Measurements from ENCODE around the gene KCNIP4.

Gene KCNIP4

GRCh38 chr4:21752616-21753015, 196.0 kb downstream of the KCNIP4 start:
- no peak for DNase-seq (ENCODE audit: low read depth, low spot score)
- Histone ChIP-seq H3K4me3 (ENCODE audit: insufficient read length, low read depth) (no peak overlapping the region), H3K9me3 (ENCODE audit: insufficient read depth, low read length) (no peaks in the 10 kb centered on the region), H3K36me3 (ENCODE audit: insufficient read depth, insufficient read length, low read length) (no peaks in the 10 kb centered on the region), H3K4me1 (ENCODE audit: insufficient read depth, insufficient read length) (no peaks in the 10 kb centered on the region), H3K27me3 (ENCODE audit: insufficient read depth, insufficient read length) (no peaks in the 10 kb centered on the region), H3K9ac (ENCODE audit: insufficient read length, low read depth) (no peak overlapping the region)
- TF ChIP-seq SUZ12 (IDR thresholded peaks at IDR 0.05; ENCODE audit: extremely low read depth, insufficient read depth, insufficient read length) (no peak), YY1 (IDR thresholded peaks at IDR 0.05; ENCODE audit: insufficient read depth, insufficient read length) (no peak), ZNF274 (IDR thresholded peaks at IDR 0.05; ENCODE audit: low read depth, low read length) (no peak)

- H3K4me1 ChIP-seq (ENCODE audit: insufficient read depth, insufficient read length): no peaks in the 10 kb centered on the region
- no peaks in the 10 kb centered on the region for H3K27me3 ChIP-seq (ENCODE audit: insufficient read depth, insufficient read length)
- no peaks in the 10 kb centered on the region for H3K36me3 ChIP-seq (ENCODE audit: insufficient read depth, insufficient read length, low read length)
- no peaks in the 10 kb centered on the region for H3K9me3 ChIP-seq (ENCODE audit: insufficient read depth, low read length)
- TF ChIP-seq ZNF274 (IDR thresholded peaks at IDR 0.05; ENCODE audit: low read depth, low read length) (no peak), YY1 (IDR thresholded peaks at IDR 0.05; ENCODE audit: insufficient read depth, insufficient read length) (no peak), SUZ12 (IDR thresholded peaks at IDR 0.05; ENCODE audit: extremely low read depth, insufficient read depth, insufficient read length) (no peak)
- H3K9ac ChIP-seq (ENCODE audit: insufficient read length, low read depth): no peak overlapping the region
- no peak for DNase-seq (ENCODE audit: low read depth, low spot score)
- H3K4me3 ChIP-seq (ENCODE audit: insufficient read length, low read depth): no peak overlapping the region
Observed at GRCh38 chr4:21749924-21750323, 198.6 kb downstream of the KCNIP4 start.

- DNase-seq (ENCODE audit: low read depth, low spot score): no peak
- no peak overlapping the region for H3K9ac ChIP-seq (ENCODE audit: insufficient read length, low read depth)
- no peaks in the 10 kb centered on the region for H3K36me3 ChIP-seq (ENCODE audit: insufficient read depth, insufficient read length, low read length)
- H3K27me3 ChIP-seq (ENCODE audit: insufficient read depth, insufficient read length): no peaks in the 10 kb centered on the region
- H3K4me1 ChIP-seq (ENCODE audit: insufficient read depth, insufficient read length): no peaks in the 10 kb centered on the region
- H3K4me3 ChIP-seq (ENCODE audit: insufficient read length, low read depth): no peak overlapping the region
- H3K9me3 ChIP-seq (ENCODE audit: insufficient read depth, low read length): no peaks in the 10 kb centered on the region
- TF ChIP-seq SUZ12 (IDR thresholded peaks at IDR 0.05; ENCODE audit: extremely low read depth, insufficient read depth, insufficient read length) (no peak), ZNF274 (IDR thresholded peaks at IDR 0.05; ENCODE audit: low read depth, low read length) (no peak), YY1 (IDR thresholded peaks at IDR 0.05; ENCODE audit: insufficient read depth, insufficient read length) (no peak)
Observed at GRCh38 chr4:21749412-21749811, 199.2 kb downstream of the KCNIP4 start.

- Histone ChIP-seq H3K36me3 (ENCODE audit: insufficient read depth, insufficient read length, low read length) (no peaks in the 10 kb centered on the region), H3K9ac (ENCODE audit: insufficient read length, low read depth) (no peak overlapping the region), H3K4me1 (ENCODE audit: insufficient read depth, insufficient read length) (no peaks in the 10 kb centered on the region), H3K4me3 (ENCODE audit: insufficient read length, low read depth) (no peak overlapping the region), H3K27me3 (ENCODE audit: insufficient read depth, insufficient read length) (no peaks in the 10 kb centered on the region), H3K9me3 (ENCODE audit: insufficient read depth, low read length) (no peaks in the 10 kb centered on the region)
- DNase-seq (ENCODE audit: low read depth, low spot score): no peak
- TF ChIP-seq ZNF274 (IDR thresholded peaks at IDR 0.05; ENCODE audit: low read depth, low read length): no peak
- TF ChIP-seq SUZ12 (IDR thresholded peaks at IDR 0.05; ENCODE audit: extremely low read depth, insufficient read depth, insufficient read length): no peak
- no peak for TF ChIP-seq YY1 (IDR thresholded peaks at IDR 0.05; ENCODE audit: insufficient read depth, insufficient read length)
Observed at GRCh38 chr4:21744046-21744445, 204.5 kb downstream of the KCNIP4 start.

GRCh38 chr4:21742326-21742725, 206.2 kb downstream of the KCNIP4 start:
- TF ChIP-seq SUZ12 (IDR thresholded peaks at IDR 0.05; ENCODE audit: extremely low read depth, insufficient read depth, insufficient read length) (no peak), ZNF274 (IDR thresholded peaks at IDR 0.05; ENCODE audit: low read depth, low read length) (no peak), YY1 (IDR thresholded peaks at IDR 0.05; ENCODE audit: insufficient read depth, insufficient read length) (no peak)
- no peaks in the 10 kb centered on the region for H3K36me3 ChIP-seq (ENCODE audit: insufficient read depth, insufficient read length, low read length)
- H3K27me3 ChIP-seq (ENCODE audit: insufficient read depth, insufficient read length): no peaks in the 10 kb centered on the region
- no peak overlapping the region for H3K4me3 ChIP-seq (ENCODE audit: insufficient read length, low read depth)
- no peak for DNase-seq (ENCODE audit: low read depth, low spot score)
- H3K9ac ChIP-seq (ENCODE audit: insufficient read length, low read depth): no peak overlapping the region
- no peaks in the 10 kb centered on the region for H3K4me1 ChIP-seq (ENCODE audit: insufficient read depth, insufficient read length)
- H3K9me3 ChIP-seq (ENCODE audit: insufficient read depth, low read length): no peaks in the 10 kb centered on the region

- Histone ChIP-seq H3K36me3 (ENCODE audit: insufficient read depth, insufficient read length, low read length) (no peaks in the 10 kb centered on the region), H3K4me3 (ENCODE audit: insufficient read length, low read depth) (no peak overlapping the region), H3K9me3 (ENCODE audit: insufficient read depth, low read length) (no peaks in the 10 kb centered on the region), H3K4me1 (ENCODE audit: insufficient read depth, insufficient read length) (no peaks in the 10 kb centered on the region), H3K9ac (ENCODE audit: insufficient read length, low read depth) (no peak overlapping the region), H3K27me3 (ENCODE audit: insufficient read depth, insufficient read length) (no peaks in the 10 kb centered on the region)
- TF ChIP-seq YY1 (IDR thresholded peaks at IDR 0.05; ENCODE audit: insufficient read depth, insufficient read length) (no peak), SUZ12 (IDR thresholded peaks at IDR 0.05; ENCODE audit: extremely low read depth, insufficient read depth, insufficient read length) (no peak), ZNF274 (IDR thresholded peaks at IDR 0.05; ENCODE audit: low read depth, low read length) (no peak)
- DNase-seq (ENCODE audit: low read depth, low spot score): no peak
Observed at GRCh38 chr4:21738821-21739220, 209.8 kb downstream of the KCNIP4 start.

GRCh38 chr4:21735866-21736265, 212.7 kb downstream of the KCNIP4 start:
- TF ChIP-seq ZNF274 (IDR thresholded peaks at IDR 0.05; ENCODE audit: low read depth, low read length) (no peak), YY1 (IDR thresholded peaks at IDR 0.05; ENCODE audit: insufficient read depth, insufficient read length) (no peak), SUZ12 (IDR thresholded peaks at IDR 0.05; ENCODE audit: extremely low read depth, insufficient read depth, insufficient read length) (no peak)
- H3K9ac ChIP-seq (ENCODE audit: insufficient read length, low read depth): no peak overlapping the region
- no peaks in the 10 kb centered on the region for H3K4me1 ChIP-seq (ENCODE audit: insufficient read depth, insufficient read length)
- no peak overlapping the region for H3K4me3 ChIP-seq (ENCODE audit: insufficient read length, low read depth)
- no peaks in the 10 kb centered on the region for H3K9me3 ChIP-seq (ENCODE audit: insufficient read depth, low read length)
- DNase-seq (ENCODE audit: low read depth, low spot score): no peak
- H3K27me3 ChIP-seq (ENCODE audit: insufficient read depth, insufficient read length): no peaks in the 10 kb centered on the region
- no peaks in the 10 kb centered on the region for H3K36me3 ChIP-seq (ENCODE audit: insufficient read depth, insufficient read length, low read length)
